T-helper 22 cell (primary cell): ENCODE measurements around the gene KBTBD8.
A peak's percentile ranks its signal among the peaks of the same experiment; 100 is the strongest.

Source experiments
- DNase-seq: peaks from one replicate; pipeline ENCODE4 v3.0.0-alpha.2; 2020; ENCODE audit warnings: low read depth

The KBTBD8 gene, protein sequence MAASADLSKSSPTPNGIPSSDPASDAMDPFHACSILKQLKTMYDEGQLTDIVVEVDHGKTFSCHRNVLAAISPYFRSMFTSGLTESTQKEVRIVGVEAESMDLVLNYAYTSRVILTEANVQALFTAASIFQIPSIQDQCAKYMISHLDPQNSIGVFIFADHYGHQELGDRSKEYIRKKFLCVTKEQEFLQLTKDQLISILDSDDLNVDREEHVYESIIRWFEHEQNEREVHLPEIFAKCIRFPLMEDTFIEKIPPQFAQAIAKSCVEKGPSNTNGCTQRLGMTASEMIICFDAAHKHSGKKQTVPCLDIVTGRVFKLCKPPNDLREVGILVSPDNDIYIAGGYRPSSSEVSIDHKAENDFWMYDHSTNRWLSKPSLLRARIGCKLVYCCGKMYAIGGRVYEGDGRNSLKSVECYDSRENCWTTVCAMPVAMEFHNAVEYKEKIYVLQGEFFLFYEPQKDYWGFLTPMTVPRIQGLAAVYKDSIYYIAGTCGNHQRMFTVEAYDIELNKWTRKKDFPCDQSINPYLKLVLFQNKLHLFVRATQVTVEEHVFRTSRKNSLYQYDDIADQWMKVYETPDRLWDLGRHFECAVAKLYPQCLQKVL

DNA sequence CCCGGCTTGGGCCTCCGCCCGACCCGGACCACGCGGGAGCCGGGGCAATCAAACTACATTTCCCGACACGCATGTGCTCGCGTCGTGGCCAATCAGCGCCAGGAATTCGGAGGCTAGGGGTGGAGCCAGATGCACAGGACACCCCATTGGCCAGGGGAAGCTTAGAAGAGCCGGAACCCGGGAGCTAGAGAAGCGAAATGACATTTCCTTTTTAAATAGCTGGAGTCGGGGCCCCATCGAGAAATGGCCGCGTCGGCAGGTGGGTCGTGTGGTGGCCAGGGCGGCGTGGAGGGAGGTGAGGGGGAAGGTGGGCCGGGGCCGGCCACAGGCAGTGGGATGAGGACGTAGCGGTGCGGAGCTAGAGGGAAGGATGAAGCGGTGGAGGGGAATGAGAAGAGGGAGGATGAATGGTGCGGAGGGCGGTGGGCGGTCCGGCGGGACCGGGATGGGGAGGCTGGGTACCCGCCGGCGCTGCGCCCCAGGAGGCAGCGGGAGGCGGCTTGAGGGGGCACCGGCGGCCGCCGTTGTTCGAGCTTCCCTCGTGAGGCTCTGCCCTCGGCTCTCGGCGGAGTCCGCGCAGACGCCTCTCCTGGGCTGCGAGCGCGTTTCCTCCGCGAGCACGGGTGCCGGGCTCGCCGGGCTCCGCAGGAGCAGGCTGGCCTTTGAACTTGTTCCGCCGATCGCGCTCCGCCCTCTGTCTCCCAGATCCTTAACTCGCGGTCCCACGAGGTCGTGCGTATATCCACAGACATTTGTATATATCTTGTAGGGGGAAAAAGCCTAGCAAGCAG is at the start of gene KBTBD8:
TSS of gene KBTBD8 (plus strand) at position 195 of the 791 bp plus-strand sequence. CDS start at position 244, 49 bp downstream.
- DNase-seq, result peak; percentile 93

DNA sequence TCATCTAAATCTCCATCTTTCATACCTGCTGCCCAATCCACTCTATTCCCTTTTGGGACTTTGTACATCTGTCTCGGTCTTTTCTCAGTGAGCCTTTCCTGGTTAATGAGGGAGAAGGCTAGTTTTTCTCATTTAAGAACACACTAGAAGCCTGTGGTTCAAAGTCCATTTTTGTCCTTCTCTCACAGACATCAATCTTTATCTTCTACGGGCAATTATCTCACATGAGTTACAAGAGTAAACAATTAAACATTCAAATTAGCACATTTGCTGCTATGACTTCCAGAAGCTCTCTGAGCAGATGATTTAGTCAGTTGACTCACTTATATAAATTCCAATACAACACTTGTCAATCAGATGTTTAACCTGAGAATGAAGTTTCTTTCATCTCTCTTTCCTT is 49.3 kb upstream of the KBTBD8 start:
- no peak for DNase-seq

DNA sequence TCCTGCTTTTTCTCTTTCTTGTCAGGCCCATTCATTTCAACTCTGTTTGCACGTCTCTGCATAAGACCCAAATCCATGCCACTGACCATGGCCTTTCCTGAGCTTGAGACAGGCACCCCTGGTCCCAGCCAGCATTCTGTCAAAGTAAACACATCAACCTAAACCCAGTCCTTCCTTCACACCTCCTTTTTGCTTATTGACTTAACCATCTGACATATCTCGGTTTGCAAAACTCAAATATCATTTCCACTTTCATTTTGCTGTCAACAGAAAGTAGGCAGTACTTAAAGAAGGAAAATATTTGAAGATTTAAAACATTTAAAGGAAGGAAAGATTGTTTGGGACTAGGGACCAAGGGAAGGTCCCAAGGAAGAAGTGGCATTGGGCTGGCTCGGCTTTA is 48.2 kb upstream of the KBTBD8 start:
- no peak for DNase-seq

DNA sequence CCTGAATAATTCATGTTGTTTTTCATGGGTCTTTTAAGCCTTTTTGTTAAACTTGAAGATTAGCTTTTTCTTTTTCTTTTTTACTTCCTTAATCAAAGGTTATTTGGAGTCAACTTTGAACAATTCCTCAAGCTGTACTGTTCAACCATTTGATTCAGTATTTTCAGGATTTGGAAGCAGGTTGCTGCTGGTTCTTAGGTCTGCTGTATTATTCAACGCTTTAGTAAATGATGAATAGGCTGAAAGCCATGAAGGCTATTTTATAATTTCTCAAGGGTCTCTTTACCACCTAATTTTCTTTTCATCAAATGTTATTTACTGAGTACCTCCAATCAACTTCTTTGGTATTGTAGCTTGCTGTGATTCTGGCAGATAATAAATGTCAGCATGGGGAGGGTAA is 45.8 kb upstream of the KBTBD8 start:
- no peak for DNase-seq

DNA sequence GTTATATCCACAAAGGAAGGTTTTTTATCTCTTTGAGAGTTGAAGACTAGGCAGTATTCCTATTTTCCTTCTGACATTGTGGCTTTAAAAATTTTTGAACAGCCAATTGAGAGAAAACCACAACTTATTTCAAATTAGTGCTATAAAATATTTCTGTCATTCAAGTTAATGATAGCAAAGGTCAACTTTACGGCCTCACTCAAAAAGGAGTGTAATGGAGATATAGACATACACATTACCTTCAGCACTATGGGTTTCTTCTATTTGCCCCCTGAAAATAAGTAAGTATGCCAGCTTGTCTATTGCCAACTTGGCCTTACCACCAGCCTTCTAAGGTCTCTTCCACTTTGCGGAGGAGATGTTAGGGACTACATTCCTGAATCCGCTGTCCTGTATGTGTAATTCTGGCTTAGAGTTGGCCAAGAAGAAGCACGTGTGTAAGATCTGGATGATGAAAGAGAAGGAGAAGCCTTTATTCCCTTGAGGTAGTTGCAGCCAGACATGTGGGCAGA is 44.1 kb upstream of the KBTBD8 start:
- DNase-seq, result no peak

DNA sequence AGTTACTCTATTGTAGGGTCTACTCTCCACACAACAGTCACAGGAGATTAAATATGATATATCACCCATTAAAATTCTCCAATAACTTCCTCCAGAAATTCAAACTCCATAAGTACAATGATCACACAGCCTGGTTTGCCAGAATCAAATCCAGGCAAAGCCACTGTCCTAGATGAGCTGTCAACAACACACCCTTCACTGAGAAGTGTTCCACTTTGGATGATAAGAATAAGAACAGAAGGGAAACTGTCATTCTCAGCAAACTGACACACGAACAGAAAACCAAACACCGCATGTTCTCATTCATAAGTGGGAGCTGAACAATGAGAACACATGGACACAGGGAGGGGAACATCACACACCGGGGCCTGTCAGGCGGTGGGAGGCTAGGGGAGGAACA is 41.4 kb upstream of the KBTBD8 start:
- no peak for DNase-seq

DNA sequence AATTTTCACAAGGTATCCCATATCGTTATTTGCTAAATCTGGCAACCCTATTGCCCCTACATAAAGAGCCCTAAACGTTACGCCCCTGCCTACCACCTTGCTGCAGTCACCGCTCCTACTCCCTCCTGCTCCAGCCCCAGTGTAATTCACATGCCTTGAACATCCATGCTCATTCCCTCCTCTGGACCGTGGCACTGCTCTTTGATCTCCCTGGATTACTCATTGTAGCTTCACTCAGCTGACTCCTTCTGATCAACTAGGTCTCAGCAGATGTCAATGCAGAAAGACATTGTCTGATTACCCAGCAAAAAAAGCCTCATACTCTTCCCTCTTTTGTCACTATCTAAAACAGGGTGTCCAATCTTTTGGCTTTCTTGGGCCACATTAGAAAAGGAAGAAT is 40.7 kb upstream of the KBTBD8 start:
- DNase-seq, result no peak

DNA sequence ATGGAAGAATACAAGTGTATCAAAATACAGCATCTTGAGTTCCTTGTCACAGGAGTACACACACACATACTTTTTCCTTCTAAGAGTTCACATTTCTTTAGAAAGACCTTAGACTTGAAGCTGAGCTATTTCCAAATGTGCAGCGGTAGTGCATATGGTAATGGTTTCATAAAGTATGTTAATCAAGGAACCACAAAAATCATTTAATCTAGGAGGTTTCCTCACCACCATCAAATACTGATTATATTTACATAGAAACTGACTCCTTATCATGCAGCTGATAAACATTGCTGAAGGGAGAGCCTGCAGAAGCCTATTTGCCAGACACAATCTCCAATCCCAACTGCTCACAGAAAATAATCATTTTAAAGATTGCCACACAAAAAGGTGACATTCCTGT is 40.0 kb upstream of the KBTBD8 start:
- DNase-seq, result no peak

DNA sequence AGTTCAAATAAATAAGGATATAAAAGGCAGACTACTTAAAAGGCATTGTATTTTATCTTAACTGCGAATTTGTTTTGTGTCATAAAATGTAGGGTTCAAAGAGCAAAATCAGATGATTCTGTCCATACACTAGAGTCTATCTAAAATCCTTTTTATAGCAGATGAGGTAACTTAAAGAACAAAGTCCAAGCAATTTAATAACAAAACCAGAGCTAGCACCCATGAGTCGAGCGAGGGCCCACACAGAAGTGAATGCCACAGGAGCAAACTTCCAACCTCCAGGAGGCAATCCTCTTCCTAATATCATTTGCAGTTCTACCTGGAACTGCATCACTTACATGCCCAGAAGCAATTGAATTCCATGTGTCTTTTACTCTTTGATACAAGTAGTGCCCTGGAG is 35.4 kb upstream of the KBTBD8 start:
- no peak for DNase-seq

DNA sequence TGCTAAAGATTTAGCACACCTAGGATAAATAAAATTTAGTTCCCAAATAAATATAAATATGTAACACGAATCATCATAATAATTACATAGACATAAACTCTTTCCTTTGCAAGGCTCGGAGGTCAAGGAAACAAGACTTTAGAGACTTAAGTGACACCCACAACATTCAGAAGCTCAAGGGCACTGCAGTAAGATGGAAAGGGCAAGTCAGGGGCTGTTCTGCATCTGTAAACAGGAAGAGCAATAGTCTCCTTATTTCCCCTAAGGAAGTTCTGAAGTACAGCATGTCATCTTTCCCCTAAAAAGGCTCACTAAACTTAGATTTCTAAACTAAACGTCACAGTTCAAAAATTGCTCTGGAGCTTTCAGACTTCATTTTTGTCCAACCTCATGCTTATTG is 26.9 kb upstream of the KBTBD8 start:
- no peak for DNase-seq

DNA sequence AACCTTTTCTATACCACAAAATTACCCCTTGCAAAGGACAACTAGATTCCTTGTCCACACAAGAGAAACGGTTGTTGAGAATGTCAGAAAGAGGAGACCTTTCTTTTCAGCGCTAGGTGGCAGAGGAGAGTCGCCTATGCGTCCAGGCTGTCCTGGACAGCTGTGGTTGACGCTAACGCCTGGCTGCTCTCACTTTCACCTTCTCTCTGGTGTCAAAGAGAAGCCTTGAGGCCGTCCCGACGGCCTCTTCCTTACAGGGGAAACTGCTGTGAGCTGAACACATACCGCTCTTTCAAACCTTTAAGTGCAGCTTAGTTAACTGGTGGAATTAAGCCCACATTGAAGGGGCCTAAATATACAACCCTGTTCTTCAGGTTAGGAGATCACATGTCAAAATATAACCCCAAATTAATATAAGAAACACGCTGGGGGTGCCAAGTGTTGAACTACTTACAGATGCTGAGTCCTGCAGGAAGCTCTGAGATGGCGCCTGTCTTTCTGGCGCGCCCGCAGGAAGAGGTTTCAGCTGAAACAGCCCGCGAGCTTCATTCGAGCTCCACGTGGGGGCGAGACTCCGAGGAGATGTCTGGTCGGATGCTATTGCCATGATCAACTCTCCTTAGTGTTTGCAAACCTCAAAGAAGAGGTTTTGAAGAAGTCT is 26.1 kb upstream of the KBTBD8 start:
- peak; percentile 15 for DNase-seq

DNA sequence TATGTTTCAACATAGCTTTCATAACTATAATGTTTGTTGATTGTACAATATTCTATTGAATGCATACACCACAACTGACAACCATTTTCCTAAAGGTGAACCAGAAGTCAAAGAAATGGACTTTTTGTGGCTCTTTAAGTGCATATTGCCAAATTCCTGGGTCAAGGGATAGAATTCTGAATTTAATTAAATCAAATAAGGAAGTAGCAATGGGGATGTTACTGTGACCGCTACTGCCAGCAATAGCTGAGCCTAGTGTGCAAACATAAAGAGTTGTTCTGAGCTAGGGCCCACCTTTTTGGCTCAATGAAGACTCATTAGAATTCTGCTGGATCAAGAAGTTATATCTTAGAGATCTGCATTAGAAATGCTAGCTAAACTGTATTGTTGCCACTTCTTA is 17.3 kb upstream of the KBTBD8 start:
- no peak for DNase-seq

DNA sequence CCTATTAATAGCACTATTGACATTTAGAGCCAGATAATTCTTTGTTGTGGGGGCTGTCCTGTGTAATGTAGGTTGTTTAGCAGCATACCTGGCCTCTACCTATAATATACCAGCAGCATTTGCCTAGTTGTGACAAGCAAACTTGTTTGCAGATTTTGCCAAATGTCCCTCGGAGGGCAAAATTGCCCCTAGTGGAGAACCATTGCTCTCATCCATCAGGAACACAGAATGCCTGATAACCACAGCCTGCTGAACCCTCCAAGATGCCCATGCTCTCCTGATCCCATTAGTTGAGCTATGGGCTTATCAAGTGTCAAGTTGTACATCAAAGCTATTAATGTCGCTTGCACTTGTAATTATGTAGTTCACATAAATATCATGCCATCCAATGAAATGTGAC is 15.0 kb upstream of the KBTBD8 start:
- DNase-seq, result no peak

DNA sequence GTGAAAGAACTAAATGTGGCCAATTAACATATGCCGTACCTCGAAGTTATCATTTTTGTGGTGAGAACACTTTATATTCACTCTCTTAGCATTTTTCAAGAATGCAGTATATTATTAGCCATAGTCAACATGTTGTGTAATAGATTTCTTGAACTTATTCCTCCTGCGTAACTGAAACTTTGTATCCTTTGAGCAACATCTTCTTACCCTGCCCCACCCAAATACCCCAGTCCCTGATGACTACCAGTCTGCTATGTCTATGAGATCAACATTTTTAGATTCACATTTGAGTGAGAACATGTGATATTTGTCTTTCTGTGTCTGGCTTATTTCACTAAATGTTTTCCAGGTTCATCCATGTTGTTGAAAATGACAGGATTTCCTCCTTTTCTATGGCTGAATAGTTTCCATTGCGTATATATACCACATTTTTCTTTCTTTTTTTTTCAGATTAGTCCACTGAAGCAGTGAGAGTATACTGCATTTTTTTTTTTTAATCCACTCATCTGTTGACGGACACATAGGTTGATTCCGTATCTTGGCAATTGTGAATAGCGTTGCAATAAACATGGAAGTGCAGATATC is 12.7 kb upstream of the KBTBD8 start:
- DNase-seq, result no peak

DNA sequence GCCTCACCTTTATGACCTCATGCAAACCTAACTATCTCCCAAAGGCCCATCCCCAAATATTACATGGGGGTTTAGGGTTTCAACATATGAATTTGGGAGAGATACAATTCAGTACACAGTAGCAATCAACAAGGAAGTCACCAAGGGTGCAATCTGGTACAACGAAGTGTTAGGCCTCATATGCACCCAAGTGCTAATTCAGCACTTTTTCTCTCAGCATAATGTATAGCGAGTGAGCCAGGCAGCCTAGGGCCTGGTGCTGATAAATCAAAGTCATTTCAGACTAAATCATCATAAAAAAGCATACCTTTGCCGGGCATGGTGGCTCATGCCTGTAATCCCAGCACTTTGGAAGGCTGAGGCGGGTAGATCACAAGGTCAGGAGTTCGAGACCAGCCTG is 11.7 kb upstream of the KBTBD8 start:
- no peak for DNase-seq

DNA sequence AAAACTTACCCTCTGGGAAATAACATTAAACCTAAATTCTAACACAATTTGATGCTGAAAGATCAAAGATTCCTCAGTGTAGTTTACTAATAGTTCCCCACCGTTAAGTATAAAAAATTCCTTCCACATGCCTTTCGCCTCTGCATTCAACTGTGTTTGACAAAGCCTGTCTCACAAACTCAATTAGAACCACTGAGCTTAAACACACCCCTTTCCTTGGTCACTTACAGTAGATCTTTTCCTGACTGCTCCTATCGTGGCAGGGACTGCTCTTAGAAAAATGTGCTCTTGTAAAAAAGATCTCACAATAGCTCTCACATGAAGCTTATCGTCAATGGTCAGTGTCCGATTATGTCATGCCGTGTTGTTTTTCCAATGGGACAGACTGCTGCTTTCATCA is 8.9 kb upstream of the KBTBD8 start:
- DNase-seq, result no peak

DNA sequence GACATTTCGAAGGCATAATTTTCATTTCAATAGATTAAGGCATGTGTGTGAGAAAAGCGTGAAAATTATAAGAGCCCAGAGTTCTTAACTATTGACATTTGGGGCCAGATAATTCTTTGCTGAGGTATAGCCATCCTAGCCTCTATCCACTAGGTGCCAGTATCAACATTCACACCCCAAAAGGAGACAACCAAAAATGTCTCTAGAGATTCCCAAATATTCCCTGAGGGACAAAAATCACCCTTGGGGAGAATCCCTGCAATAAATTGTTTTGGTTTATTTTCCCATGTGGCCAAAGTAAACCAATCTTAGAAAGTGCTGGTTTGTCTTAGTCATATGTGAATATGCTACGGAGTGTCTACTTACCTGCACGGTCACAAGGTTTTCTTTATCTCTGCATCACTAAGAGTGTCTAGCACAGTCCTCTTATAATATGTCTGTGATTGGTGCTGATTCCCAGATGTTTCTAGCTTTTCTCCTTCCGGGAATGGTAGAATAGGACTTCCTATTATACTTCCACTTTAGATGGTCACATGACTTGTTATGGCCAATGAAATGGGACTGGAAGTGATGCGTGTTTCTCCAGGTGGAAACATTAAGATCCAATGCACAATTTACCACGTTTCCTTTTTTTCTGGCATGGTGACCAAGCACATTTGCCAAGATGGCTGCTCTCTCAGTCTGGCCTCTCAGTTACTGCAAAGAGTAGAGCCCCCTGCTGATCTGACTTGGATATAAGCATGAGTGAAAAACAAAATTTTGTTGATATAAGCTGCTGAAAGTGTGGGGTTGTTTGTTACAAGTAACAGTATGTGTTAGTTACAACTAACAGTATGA is 8.0 kb upstream of the KBTBD8 start:
- no peak for DNase-seq

DNA sequence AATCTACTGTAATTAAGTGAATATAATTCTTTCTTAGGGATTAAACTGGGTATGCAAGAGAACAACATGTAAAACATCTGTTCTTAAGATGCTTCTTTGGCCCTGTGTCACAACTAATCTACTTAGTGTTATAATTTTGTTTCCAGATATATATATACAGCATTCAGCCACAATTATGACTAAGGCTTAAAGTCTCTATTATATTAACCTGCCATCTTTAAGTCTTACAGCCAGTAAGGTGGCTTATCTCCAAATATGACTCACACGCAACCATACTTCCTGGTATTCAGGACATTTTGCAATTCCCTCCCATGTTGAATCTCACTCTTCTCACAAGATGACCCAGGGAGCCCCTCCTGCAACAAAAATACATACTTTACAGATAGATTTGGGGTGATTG is 6.6 kb upstream of the KBTBD8 start:
- no peak for DNase-seq

DNA sequence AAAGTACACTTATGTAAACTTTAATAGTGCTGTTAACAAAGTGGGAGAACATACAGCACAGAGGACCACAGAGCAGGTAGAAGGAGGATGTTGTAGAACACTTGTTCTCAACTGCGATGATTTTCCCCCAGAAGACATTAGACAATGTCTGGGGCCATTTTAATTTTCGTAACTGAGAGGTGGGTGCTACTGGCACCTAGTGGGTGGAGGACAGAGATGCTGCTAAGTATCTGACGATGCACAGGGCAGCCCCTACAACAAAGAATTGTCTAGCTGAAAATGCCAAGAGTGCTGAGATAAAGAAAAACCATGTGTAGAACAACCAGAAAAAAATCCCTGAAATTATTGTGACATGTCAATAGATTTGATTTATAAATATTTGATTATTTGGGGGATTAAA is 5.0 kb upstream of the KBTBD8 start:
- no peak for DNase-seq

DNA sequence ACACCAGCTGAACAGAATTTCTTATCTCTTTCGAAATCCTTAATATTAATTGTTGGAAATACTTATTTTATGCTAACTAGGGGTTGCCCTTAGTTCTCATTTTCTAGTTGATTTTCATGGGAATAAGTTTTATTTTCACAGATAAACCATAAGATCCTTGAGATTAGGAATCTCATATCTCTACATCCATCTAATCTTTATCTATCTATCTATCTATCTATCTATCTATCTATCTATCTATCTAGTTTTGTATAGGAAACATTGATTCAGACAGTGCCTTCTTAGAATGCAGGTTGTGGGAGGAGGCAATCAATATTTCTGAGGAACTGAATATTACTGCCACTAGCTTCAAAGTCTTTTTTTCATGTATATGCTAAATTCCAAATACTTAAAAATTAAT is 3.5 kb upstream of the KBTBD8 start:
- no peak for DNase-seq

DNA sequence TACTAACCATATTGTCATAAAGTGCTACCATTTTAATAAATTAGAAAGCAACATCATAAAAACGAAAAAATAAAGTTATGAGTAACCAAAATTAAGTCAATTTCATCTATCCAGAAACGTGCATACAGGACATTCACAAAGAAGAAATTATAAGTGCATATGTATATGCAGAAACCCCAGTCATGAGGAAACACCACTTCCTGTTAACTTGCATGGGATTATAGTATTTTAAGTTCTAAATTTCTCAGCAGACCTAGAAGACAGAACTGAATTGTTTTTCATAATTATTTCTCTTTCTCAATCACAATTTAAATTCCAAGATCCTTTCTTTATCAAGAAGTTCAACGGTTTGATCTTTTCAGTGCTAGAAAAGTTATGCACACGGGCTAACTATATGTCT is 1.4 kb upstream of the KBTBD8 start:
- DNase-seq, result no peak
